GM23338 (cell line): ENCODE data around the gene SAP130. TPM values are rescaled to one million over a fixed set of nuclear protein-coding genes. Genes with fewer than 3 reads are reported as not detected.

ENCODE experiments used
- ATAC-seq: fragments of 200-7000 bp; cut with Tn5 transposase; 3 replicates; pipeline ENCODE4 v1.9.1; 2020
- DNase-seq: peaks from one replicate; pipeline ENCODE4 v3.0.0-alpha.2; 2015; ENCODE audit warnings: low spot score
- H2AFZ ChIP-seq: fragments of 200-600 bp; sonication (generic); 2 replicates; pipeline ENCODE4 v1.8.0; 2016; ENCODE audit warnings: antibody characterized with exemption, mild to moderate bottlenecking, moderate library complexity
- H3F3A ChIP-seq: fragments of 200-600 bp; sonication (generic); replicated peaks from 2 replicates; pipeline ENCODE4 v1.8.0; 2017; ENCODE audit warnings: antibody characterized with exemption, mixed run types, low read depth
- H3K27ac ChIP-seq: fragments of 200-600 bp; sonication (generic); 2 replicates; pipeline ENCODE4 v1.6.1; 2016; ENCODE audit warnings: low read depth
- H3K27me3 ChIP-seq: fragments of 200-600 bp; sonication (generic); 2 replicates; pipeline ENCODE4 v1.8.0; 2016; ENCODE audit warnings: mild to moderate bottlenecking, mixed run types, moderate library complexity; ENCODE audit not compliant: insufficient read depth
- H3K36me3 ChIP-seq: fragments of 200-600 bp; sonication (generic); 2 replicates; pipeline ENCODE4 v1.8.0; 2016; ENCODE audit warnings: mild to moderate bottlenecking; ENCODE audit not compliant: insufficient read depth
- H3K4me1 ChIP-seq: fragments of 200-600 bp; sonication (generic); 2 replicates; pipeline ENCODE4 v1.8.0; 2016; ENCODE audit warnings: mild to moderate bottlenecking, moderate library complexity; ENCODE audit not compliant: insufficient read depth
- H3K4me2 ChIP-seq: fragments of 200-600 bp; sonication (generic); 2 replicates; pipeline ENCODE4 v1.7.1; 2017; ENCODE audit warnings: mixed run types
- H3K4me3 ChIP-seq: fragments of 200-600 bp; sonication (generic); 2 replicates; pipeline ENCODE4 v1.6.1; 2016; ENCODE audit warnings: mixed run types
- H3K79me2 ChIP-seq: fragments of 200-600 bp; sonication (generic); replicated peaks from 2 replicates; pipeline ENCODE4 v1.8.0; 2017; ENCODE audit warnings: mild to moderate bottlenecking; ENCODE audit not compliant: insufficient read depth
- H3K9me2 ChIP-seq: fragments of 200-600 bp; sonication (generic); 2 replicates; pipeline ENCODE4 v1.8.0; 2017; ENCODE audit not compliant: insufficient read depth
- H4K20me1 ChIP-seq: fragments of 200-600 bp; sonication (generic); replicated peaks from 2 replicates; pipeline ENCODE4 v1.8.0; 2017; ENCODE audit warnings: mild to moderate bottlenecking; ENCODE audit not compliant: insufficient read depth
- H3K27ac Mint-ChIP-seq: 2 replicates; pipeline ENCODE4 v1.8.0; 2020; ENCODE audit warnings: inconsistent platforms, mild to moderate bottlenecking, moderate library complexity, mixed read lengths
- H3K27me3 Mint-ChIP-seq: 3 replicates; pipeline ENCODE4 v1.8.0; 2022; ENCODE audit warnings: low read depth, mild to moderate bottlenecking, moderate library complexity, mixed read lengths, inconsistent platforms; ENCODE audit not compliant: insufficient read depth, poor library complexity
- H3K36me3 Mint-ChIP-seq: 3 replicates; pipeline ENCODE4 v1.8.0; 2021; ENCODE audit warnings: low read depth, mild to moderate bottlenecking, inconsistent platforms, moderate library complexity, mixed read lengths
- H3K4me1 Mint-ChIP-seq: 3 replicates; pipeline ENCODE4 v1.8.0; 2020; ENCODE audit warnings: mild to moderate bottlenecking, inconsistent platforms, mixed read lengths
- H3K4me3 Mint-ChIP-seq: 3 replicates; pipeline ENCODE4 v1.8.0; 2021; ENCODE audit warnings: moderate library complexity, mild to moderate bottlenecking, inconsistent platforms, mixed read lengths
- H3K9me3 Mint-ChIP-seq: 3 replicates; pipeline ENCODE4 v1.8.0; 2020; ENCODE audit warnings: moderate library complexity, mild to moderate bottlenecking, inconsistent platforms, mixed read lengths
- CREB1 ChIP-seq: fragments of 250-450 bp; sonication (Bioruptor Pico); IDR thresholded peaks from 2 replicates; pipeline ENCODE4 v1.5.0; 2020; ENCODE audit warnings: low read depth, mild to moderate bottlenecking, moderate library complexity
- EZH2 ChIP-seq: fragments of 200-600 bp; sonication (generic); IDR thresholded peaks from one replicate; pipeline ENCODE4 v1.8.0; 2017; ENCODE audit warnings: antibody characterized with exemption, mild to moderate bottlenecking, low read depth; ENCODE audit not compliant: unreplicated experiment
- EZH2phosphoT487 ChIP-seq: fragments of 200-600 bp; sonication (generic); IDR thresholded peaks from one replicate; pipeline ENCODE4 v1.8.1; 2018; ENCODE audit warnings: antibody characterized with exemption; ENCODE audit not compliant: unreplicated experiment
- NANOG ChIP-seq: IDR thresholded peaks from 2 replicates; pipeline ENCODE4 v1.6.1; 2016; ENCODE audit warnings: antibody characterized with exemption, borderline replicate concordance
- POLR2AphosphoS5 ChIP-seq: IDR thresholded peaks from 2 replicates; pipeline ENCODE4 v1.6.1; 2016; ENCODE audit warnings: antibody characterized with exemption, low read depth
- REST ChIP-seq: IDR thresholded peaks from one replicate; pipeline ENCODE4 v1.6.1; 2018; ENCODE audit warnings: antibody characterized with exemption; ENCODE audit not compliant: unreplicated experiment
- ZNF331 ChIP-seq: fragments of 250-450 bp; sonication (Bioruptor Pico); IDR thresholded peaks from 2 replicates; pipeline ENCODE4 v1.5.0; 2020; ENCODE audit warnings: low read depth, mild to moderate bottlenecking, moderate library complexity
- ZNF462 ChIP-seq: fragments of 250-450 bp; sonication (Bioruptor Pico); IDR thresholded peaks from 2 replicates; pipeline ENCODE4 v1.5.0; 2020; ENCODE audit warnings: mild to moderate bottlenecking, moderate library complexity
- polyA plus RNA-seq: library from polyadenylated mRNA; unstranded; fragments of >200 nt; fragmentation: Nextera tagmentation; extraction: Ambion mirVana; gene quantifications from 2 replicates; pipeline ENCODE4 v1.2.1, GENCODE V29; 2016
- total RNA-seq: library from RNA; depleted of rRNA; stranded (reverse); fragments of >200 nt; shearing (Covaris generic); gene quantifications from 2 replicates; pipeline ENCODE4 v1.2.3, GENCODE V29; 2014

SAP130 gene
- total and polyA plus RNA-seq, 2 experiments from 2014 or later, result 19.5 to 35.1 TPM

GRCh38 chr2:128064353-128064752, 36.5 kb upstream of the SAP130 start:
- no peaks in the 10 kb centered on the region for H3K9me3 Mint-ChIP-seq
- Histone ChIP-seq H3K9me2 (no peaks in the 10 kb centered on the region), H3K4me3 (no peak overlapping the region), H2AFZ (no peak overlapping the region), H3K27ac (no peak overlapping the region), H3K36me3 (no peaks in the 10 kb centered on the region), H4K20me1 (no peaks in the 10 kb centered on the region), H3K79me2 (no peaks in the 10 kb centered on the region), H3K4me2 (no peak overlapping the region), H3K27me3 (no peaks in the 10 kb centered on the region), H3K4me1 (no peaks in the 10 kb centered on the region), H3F3A (no peaks in the 10 kb centered on the region)
- no peak for DNase-seq
- ATAC-seq, result no peak
- no peaks in the 10 kb centered on the region for H3K36me3 Mint-ChIP-seq
- TF ChIP-seq POLR2AphosphoS5, result no peak
- TF ChIP-seq EZH2, result no peak
- no peak for TF ChIP-seq ZNF462 (CRISPR knock-in tag)
- no peak for TF ChIP-seq NANOG
- no peak for TF ChIP-seq ZNF331 (CRISPR knock-in tag)
- TF ChIP-seq REST, result no peak
- no peak for TF ChIP-seq CREB1 (CRISPR knock-in tag)
- TF ChIP-seq EZH2phosphoT487, result no peak
- H3K27ac Mint-ChIP-seq, result no peak overlapping the region
- H3K27me3 Mint-ChIP-seq, result peaks cover 4% of the 10 kb centered on the region
- no peak overlapping the region for H3K4me3 Mint-ChIP-seq
- no peaks in the 10 kb centered on the region for H3K4me1 Mint-ChIP-seq
